Esophagus muscularis mucosa (tissue), 4 donors: Measurements from ENCODE around the gene ELK4. TPM values are rescaled to one million over a fixed set of nuclear protein-coding genes. Genes with fewer than 3 reads are reported as not detected.

Experiments used
- DNase-seq: peaks from one replicate; pipeline ENCODE4 v3.0.0-alpha.2; 2017; ENCODE audit errors: extremely low spot score
- H3K27ac ChIP-seq, 4 donors: fragments of 200-600 bp; sonication (generic); replicated peaks in 1 of 4; 1 replicate in 3 of 4; 2 replicates in 1 of 4; pipeline ENCODE4 v1.5.1; 2016 to 2019; ENCODE audit warnings: mild to moderate bottlenecking in 1 of 4
- H3K27me3 ChIP-seq, 4 donors: fragments of 200-600 bp; sonication (generic); one replicate each; pipeline versions ENCODE4 v1.5.1 to v1.6.0; 2016 to 2019
- H3K36me3 ChIP-seq, 4 donors: fragments of 200-600 bp; sonication (generic); one replicate each; pipeline ENCODE4 v1.5.1; 2016 to 2019
- H3K4me1 ChIP-seq, 4 donors: fragments of 200-600 bp; sonication (generic); one replicate each; pipeline ENCODE4 v1.5.1; 2016 to 2019
- H3K4me3 ChIP-seq, 4 donors: fragments of 200-600 bp; sonication (generic); 1 replicate in 2 of 4; 2 replicates in 2 of 4; pipeline ENCODE4 v1.5.1; 2016 to 2019; ENCODE audit warnings: mild to moderate bottlenecking in 4 of 4, moderate library complexity in 1 of 4
- H3K9me3 ChIP-seq, 4 donors: fragments of 200-600 bp; sonication (generic); 1 replicate in 3 of 4; 2 replicates in 1 of 4; pipeline ENCODE4 v1.5.1; 2016 to 2019
- EP300 ChIP-seq: sonication (generic); formaldehyde crosslinking; IDR thresholded peaks from one replicate; pipeline ENCODE4 v1.6.1; 2017; ENCODE audit warnings: antibody characterized with exemption
- POLR2A ChIP-seq: fragments of 450-650 bp; IDR thresholded peaks from one replicate; pipeline ENCODE4 v1.6.1; 2017; ENCODE audit warnings: antibody characterized with exemption, moderate library complexity, mild to moderate bottlenecking, low read depth
- POLR2AphosphoS5 ChIP-seq, 2 donors: sonication (generic); formaldehyde crosslinking; IDR thresholded peaks; one replicate each; pipeline ENCODE4 v1.6.1; 2017; ENCODE audit warnings: antibody characterized with exemption in 2 of 2
- WGBS: methylation state at CpG from one replicate; pipeline ENCODE4 v1.1.5; 2018; 5-methylcytosine and 5-hydroxymethylcytosine counted together
- intact Hi-C: fragments of 100-400 bp; cut with DNase I; formaldehyde crosslinking; loops from one replicate; pipeline ENCODE4 v1.15.1; 2023
- total RNA-seq, 4 donors: library from RNA; depleted of rRNA; stranded (reverse); fragments of >200 nt; gene quantifications; one replicate each; pipeline versions ENCODE4 v1.1.0 to v1.2.1, GENCODE V29; 2016
- TF ChIP-seq, protein P1 (sequence below), 3 experiments: fragments of 200-600 bp in 2 of 3; fragments of 450-650 bp in 1 of 3; sonication (generic) in 2 of 3; IDR thresholded peaks; one replicate each; pipeline ENCODE4 v1.5.1; 2017 to 2019; ENCODE audit warnings: antibody characterized with exemption in 3 of 3, mild to moderate bottlenecking in 2 of 3, moderate library complexity in 1 of 3

Gene ELK4
- total RNA-seq, 4 donors from 2014 or later: 18.7 to 23.2 (median 20.5) TPM

DNA sequence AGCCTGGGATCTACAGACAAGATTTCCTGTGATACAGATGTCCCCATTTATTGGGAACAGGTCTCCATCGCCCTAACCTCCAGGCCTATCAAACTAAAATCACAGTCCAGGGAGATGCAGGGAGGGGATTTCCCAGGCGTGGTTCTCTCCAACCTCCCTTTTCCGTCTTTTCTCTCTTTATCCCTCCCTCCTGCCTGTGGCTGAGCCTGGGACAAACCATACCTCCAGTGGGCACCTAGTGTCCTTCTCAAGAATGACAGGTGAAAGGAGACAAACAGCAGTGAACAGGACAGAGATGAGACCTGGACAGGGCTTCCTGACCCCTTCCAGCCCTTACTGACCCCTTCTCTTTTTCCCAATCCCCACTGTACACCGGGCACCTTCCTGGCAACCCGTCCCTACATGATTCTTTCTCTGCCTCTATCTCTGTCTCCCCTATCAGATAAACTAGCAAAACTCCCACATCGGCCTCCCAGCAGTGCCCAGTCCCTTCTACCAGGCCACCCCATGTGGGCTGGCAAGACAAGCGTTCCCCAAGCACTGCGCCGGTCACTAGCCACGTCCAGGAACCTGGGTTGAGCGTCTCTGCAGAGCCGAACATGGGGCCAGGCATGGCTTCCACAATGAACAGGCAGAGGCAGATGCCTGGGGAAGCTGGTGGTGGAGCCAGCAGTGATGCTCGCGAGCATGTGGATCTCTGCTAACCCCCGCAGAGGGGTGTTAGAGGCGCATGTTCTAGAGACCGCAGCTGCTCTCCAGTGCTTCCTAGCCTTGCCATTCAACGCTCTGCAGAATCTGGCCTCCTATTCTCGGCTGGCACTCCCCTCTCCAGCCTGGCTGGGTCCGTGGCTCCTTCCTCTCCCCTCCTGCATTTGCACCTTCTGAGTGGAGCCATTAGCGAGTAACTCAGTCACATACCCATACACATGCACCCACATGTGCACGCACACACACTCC, 54.7 kb downstream of the ELK4 start:
- 83% methylated on average over 22 of the region's 22 CpGs for WGBS
- intact Hi-C loops: no loop called here
- TF ChIP-seq POLR2AphosphoS5 (IDR thresholded peaks at IDR 0.05) (no peak), POLR2A (no peak), EP300 (no peak)
- TF ChIP-seq, protein P1, sequence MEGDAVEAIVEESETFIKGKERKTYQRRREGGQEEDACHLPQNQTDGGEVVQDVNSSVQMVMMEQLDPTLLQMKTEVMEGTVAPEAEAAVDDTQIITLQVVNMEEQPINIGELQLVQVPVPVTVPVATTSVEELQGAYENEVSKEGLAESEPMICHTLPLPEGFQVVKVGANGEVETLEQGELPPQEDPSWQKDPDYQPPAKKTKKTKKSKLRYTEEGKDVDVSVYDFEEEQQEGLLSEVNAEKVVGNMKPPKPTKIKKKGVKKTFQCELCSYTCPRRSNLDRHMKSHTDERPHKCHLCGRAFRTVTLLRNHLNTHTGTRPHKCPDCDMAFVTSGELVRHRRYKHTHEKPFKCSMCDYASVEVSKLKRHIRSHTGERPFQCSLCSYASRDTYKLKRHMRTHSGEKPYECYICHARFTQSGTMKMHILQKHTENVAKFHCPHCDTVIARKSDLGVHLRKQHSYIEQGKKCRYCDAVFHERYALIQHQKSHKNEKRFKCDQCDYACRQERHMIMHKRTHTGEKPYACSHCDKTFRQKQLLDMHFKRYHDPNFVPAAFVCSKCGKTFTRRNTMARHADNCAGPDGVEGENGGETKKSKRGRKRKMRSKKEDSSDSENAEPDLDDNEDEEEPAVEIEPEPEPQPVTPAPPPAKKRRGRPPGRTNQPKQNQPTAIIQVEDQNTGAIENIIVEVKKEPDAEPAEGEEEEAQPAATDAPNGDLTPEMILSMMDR (IDR thresholded peaks at IDR 0.05): no peak
- Histone ChIP-seq H3K27ac (no peak overlapping the region), H3K36me3 (no peaks in the 10 kb centered on the region), H3K4me3 (no peak overlapping the region), H3K9me3 (no peaks in the 10 kb centered on the region), H3K27me3 (peaks cover 0 to 52% (median 0%) of the 10 kb centered on the region in 4 donors), H3K4me1 (peaks cover 0 to 5% (median 0%) of the 10 kb centered on the region in 4 donors)
- no peak for DNase-seq

DNA sequence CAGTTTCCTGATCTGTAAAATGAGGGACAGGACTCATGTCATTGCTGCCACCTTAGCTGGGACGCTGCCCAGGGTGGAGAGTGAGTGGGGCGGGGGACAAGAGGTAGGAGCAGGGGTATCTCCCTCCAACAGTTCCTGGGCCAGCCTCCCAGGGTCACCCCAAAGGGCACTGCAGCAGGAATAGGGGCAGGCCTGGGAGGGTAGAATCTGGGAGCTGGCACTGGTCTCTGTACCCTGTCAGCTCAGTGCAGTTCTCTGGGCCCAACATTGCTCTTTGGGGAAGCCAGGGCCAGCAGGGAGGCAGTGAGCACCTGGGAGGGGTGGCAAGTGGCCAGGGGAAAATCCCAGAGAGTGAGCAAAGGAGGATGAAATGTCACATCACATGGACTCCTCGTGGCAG, 55.8 kb downstream of the ELK4 start:
- Histone ChIP-seq H3K36me3 (no peaks in the 10 kb centered on the region), H3K4me1 (no peaks in the 10 kb centered on the region), H3K27me3 (peaks cover 0 to 54% (median 0%) of the 10 kb centered on the region in 4 donors), H3K4me3 (no peak overlapping the region), H3K9me3 (no peaks in the 10 kb centered on the region), H3K27ac (no peak overlapping the region)
- intact Hi-C loops: no loop called here
- 87% methylated on average over 3 of the region's 3 CpGs for WGBS
- TF ChIP-seq POLR2AphosphoS5 (IDR thresholded peaks at IDR 0.05) (no peak), EP300 (no peak)
- DNase-seq: no peak

DNA sequence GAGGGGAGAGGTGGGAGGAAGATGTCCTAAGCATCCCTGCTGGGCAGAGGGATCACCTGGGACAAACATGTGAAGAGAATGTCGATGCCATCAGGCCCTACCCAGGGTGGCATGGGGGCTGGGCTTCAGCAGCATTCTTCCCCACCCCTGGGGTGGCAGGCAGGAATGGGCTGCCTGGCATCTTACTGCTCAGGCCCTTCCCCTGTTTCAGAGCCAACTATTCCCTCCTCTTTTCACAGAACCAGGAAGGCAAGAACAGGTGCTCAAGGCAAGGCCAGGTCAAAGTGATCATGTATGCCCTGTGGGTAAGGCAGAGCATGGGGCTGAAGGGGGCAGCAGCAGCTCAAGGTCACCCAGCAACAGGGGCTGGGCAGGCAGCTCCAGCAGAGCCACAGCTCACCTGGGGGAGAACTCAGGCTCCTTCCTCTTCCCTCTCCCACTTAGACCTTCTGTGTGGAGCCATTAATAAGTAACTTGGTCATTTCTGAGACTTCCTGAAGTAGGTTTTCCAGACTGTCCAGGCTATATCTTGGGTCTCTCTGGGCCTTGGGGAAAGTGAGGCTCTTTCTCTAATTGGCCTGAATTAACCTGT, 56.4 kb downstream of the ELK4 start:
- WGBS: 50% methylated on average over 1 of the region's 1 CpG
- Histone ChIP-seq H3K4me1 (no peaks in the 10 kb centered on the region), H3K9me3 (no peaks in the 10 kb centered on the region), H3K27ac (no peak overlapping the region), H3K27me3 (peaks cover 0 to 49% (median 0%) of the 10 kb centered on the region in 4 donors), H3K4me3 (no peak overlapping the region), H3K36me3 (no peaks in the 10 kb centered on the region)
- intact Hi-C loops: no loop called here
- DNase-seq: no peak
- no peak for TF ChIP-seq POLR2AphosphoS5 (IDR thresholded peaks at IDR 0.05)
- TF ChIP-seq POLR2A: no peak
- TF ChIP-seq, protein P1 (IDR thresholded peaks at IDR 0.05): no peak
- no peak for TF ChIP-seq EP300

DNA sequence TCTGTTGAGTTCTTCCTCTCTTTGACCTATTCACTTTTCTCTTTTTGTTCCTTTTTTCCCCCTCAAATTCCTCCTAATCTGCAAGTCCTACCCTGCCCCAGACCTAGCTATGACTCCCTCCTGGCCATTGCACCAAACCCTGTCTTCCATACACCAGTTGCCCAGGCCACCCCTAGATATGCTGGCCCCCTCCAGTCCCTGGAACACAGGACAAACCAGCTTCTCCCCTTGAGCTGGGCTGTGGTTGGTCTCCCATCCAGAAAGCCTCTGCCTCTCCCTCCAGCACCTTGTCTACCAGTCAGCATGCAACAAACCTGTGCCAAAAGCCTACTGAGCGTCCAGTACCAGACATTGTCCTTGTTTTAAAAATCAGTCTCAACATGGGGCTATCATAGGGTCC, 59.4 kb downstream of the ELK4 start:
- intact Hi-C loops: no loop called here
- H3K27ac ChIP-seq: no peak overlapping the region
- H3K4me3 ChIP-seq: no peak overlapping the region
- TF ChIP-seq EP300 (no peak), POLR2A (no peak), POLR2AphosphoS5 (IDR thresholded peaks at IDR 0.05) (no peak)
- TF ChIP-seq, protein P1 (IDR thresholded peaks at IDR 0.05): no peak
- H3K36me3 ChIP-seq: no peaks in the 10 kb centered on the region
- DNase-seq: no peak
- H3K27me3 ChIP-seq: peaks cover 0 to 66% (median 17%) of the 10 kb centered on the region in 4 donors
- H3K4me1 ChIP-seq: peaks cover 5 to 14% (median 13%) of the 10 kb centered on the region in 4 donors
- WGBS: 50% methylated on average over 1 of the region's 1 CpG
- H3K9me3 ChIP-seq: no peaks in the 10 kb centered on the region

DNA sequence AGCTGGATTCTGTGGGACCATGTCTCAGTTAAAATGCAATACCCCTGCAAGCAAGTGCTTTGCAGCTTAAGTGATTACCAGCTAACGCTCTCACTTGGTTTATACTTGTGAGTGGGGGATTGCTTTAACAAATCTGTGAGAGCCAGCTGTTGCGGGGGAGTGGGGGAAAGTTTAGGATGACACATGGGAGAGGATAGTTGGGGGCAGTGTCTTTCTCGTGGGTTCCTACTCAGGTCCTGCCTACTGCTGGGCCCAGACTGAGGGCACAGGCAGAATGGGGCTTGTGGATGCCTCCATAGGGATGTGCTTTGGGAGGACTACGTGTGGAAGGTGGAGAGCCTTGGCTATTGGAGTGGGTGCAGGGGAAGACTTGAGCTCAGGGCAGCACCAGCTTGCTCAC, 60.1 kb downstream of the ELK4 start:
- Histone ChIP-seq H3K4me3 (no peak overlapping the region), H3K9me3 (no peaks in the 10 kb centered on the region), H3K27me3 (peaks cover 0 to 70% (median 19%) of the 10 kb centered on the region in 4 donors), H3K27ac (no peak overlapping the region), H3K4me1 (peaks cover 5 to 14% (median 13%) of the 10 kb centered on the region in 4 donors), H3K36me3 (no peaks in the 10 kb centered on the region)
- no peak for DNase-seq
- TF ChIP-seq, protein P1 (IDR thresholded peaks at IDR 0.05): no peak
- no peak for TF ChIP-seq POLR2A
- no peak for TF ChIP-seq EP300
- no peak for TF ChIP-seq POLR2AphosphoS5 (IDR thresholded peaks at IDR 0.05)
- WGBS: 68% methylated on average over 4 of the region's 4 CpGs
- intact Hi-C loops: no loop called here
